NCI-H2107 (cell line): ENCODE measurements around the gene ZBTB44.
"Not testable (repeated sequence)": the region's sequence is repeated elsewhere in the genome, so short reads cannot be mapped to it uniquely, and the experiment has no call there.

Experiments
- DNase-seq: peaks from one replicate; lab custom pipeline; 2025; lab: John Stamatoyannopoulos, UW

The ZBTB44 gene

DNA sequence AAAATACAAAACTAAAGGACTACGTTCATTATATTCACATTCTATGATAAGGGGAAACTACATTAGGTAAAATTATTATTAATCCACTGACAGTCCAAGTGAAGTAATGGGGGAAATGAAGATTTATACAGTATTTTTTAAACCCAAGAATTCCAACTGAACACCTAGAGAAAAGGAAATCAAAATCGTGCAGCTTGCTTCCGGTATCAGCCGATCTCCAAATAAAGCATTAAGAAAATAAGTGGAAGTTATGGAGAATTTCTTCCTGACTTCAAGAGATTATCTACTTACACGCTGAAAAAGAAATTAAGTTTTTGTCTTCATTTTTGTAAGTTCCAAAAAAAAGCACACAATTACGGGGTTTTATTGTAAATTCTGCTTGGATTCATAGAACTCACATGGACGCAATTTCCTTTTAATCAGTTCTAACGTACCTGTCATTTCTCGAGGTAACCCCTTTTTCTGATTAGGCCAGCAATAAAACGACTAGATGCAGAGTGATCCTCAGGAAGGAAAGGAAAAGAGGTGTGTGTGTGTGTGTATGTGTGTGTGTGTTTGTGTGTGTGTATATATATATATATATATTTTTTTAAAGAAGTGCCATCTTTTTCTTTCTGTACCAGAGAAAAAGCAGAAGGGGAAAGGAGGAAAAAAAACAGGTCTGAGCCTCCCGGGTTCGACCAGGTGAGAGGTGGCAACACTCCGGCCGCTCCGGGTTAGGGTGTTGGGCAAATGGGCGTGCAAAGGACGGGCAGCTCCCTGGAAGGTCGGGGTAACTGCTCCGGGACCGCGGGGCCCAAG is 1.1 kb downstream of the ZBTB44 start:
- no peak for DNase-seq

DNA sequence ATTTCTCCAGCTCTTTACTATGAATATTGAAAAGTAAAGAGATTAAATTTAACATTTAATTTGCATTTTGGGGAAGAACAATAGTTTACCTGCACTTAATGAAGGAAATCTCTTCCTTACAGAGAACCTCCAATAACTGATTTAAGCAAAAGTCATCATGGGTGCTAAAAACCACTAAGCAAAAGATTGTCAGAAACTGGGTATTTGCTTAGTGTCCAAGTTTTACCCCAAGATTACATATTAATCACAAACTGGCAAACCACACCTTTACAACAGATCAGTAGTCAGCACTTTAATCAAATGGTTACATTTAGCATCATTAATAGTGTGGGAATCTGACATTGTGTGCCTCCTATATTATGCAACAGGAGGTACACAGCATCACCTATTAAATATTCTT is 2.7 kb downstream of the ZBTB44 start:
- DNase-seq: no peak

DNA sequence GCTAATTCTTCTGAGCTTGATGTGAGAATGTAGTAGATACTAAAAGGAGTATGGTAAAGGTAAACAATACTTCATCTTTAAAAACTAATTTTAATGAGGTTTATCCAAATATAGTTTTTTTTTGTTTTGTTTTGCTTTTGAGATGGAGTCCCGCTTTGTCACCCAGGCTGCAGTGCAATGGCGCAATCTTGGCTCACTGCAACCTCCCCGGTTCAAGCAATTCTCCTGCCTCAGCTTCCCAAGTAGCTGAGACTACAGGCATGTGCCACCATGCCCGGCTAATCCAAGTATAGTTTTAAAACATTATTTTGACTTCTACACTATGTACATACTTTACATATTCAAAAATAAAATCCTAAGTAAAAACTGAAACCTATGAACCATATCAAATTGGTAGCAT is 4.1 kb downstream of the ZBTB44 start:
- DNase-seq: no peak

DNA sequence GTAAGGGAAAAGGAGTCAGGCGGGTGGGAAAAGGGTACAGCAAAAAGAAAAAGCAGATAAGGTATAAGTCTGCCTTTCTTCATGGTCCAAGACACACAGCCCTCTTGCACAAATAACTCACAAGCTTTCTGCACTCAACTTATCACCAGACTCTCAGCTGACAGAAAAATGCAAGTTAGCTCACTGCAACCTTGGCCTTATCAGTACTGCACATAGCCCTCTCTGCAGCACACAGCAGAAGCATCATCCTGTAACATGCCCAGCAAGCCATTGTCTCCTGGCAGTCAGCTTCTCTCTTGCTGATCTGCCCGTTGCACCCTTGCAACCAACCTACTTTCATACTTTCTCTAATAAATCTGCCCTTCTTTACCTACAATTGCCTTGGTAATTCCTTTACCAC is 5.8 kb downstream of the ZBTB44 start:
- DNase-seq: no peak

DNA sequence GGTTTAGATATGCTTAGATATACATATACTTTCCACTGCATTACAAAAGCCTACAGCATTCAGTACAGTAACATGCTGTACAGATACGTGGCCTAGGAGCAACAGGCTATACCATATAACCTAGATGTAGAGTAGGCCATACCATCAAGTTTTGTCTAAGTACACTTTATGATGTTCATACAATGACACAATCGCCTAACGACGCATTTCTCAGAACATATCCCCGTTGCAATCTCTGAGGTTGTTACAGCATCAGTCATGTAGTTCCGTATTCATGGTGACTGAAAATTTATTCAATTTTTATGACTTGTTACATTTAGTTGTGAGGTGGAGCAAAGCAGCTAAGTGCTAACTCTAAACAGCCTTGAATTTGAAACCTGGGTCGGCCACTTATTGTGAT is 6.7 kb downstream of the ZBTB44 start:
- no peak for DNase-seq

DNA sequence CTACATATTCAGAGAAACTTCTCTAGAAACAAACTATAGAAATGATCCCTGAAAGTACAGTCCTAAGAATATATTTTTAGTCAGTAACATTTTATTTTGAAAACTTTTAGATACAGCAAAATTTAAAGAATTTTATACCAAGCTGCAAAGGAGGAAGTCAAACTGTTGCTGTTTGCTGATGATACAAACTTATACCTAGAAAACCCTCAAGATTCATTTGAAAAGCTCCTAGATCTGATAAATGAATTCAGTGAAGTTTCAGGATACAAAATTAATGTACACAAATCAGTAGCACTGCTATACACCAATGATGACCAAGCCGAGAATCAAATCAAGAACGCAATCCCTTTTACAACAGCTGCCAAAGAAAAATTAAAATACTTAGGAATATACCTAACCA is 10.1 kb downstream of the ZBTB44 start:
- no peak for DNase-seq

DNA sequence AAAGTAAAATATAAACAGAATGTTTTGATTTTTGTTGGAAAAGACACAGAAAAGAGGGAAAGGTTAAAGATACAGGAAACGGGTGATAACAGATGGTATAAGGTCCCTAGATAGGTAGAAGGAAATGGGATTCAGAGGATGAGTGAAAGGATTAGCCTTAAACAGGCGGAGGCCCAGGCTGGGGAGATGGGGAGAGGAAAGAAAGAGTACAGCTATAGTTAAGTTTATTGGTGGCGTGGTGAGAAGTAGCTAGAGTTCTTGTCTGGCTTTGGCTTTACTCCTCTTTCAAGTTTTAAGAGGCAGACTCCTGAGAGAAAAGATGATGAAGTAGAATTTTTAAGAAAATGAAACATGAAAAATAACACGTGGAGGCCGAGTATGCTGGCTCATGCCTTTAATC is 13.7 kb downstream of the ZBTB44 start:
- no peak for DNase-seq

DNA sequence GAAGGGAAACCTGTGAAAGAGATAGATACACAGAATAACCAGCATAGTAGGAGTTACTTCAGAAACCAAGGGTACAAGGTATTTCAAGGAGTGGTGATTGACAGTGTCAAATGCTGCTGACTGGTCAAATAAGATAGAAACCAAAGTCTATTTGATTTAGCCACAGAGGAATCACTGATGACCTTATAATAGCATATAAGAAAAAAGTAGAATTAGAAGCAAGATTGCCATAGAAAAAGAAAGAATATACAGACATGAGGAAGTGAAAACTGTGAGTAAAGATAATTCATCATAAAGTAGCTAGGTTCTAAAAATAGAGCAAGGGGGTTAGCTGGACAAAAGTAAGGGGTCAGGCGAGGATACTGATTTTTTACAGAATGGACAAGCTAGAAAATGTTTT is 14.2 kb downstream of the ZBTB44 start:
- DNase-seq: no peak

DNA sequence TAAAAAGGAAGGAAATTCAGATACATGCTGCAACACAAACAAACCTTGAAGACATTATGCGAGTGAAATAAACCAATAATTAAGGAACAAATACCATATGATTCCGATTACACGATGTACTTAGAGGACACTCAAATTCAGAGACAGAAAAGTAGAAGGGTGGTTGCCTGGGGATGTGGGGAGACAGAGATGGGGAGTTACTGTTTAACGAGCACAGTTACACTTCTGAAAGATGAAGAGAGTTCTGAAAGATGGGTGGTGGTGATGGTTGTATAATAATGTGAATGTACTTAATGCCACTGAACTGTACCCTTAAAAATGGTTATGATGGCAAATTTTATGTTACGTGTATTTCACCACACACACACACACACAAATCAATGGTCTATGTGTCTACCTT is 14.7 kb downstream of the ZBTB44 start:
- no peak for DNase-seq

DNA sequence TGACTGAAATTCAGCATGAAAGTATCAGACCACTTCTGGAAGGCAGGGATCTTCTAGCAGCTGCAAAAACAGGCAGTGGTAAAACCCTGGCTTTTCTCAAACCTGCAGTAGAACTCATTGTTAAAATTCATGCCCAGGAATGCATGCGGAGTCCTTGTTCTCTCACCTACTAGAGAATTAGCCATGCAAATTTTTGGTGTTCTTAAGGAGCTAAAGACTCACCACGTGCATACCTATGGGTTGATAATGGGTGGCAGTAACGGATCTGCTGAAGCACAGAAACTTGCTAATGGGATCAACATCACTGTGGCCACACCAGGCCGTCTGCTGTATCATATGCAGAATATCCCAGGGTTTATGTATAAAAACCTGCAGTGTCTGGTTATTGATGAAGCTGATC is 19.1 kb downstream of the ZBTB44 start:
- no peak for DNase-seq

DNA sequence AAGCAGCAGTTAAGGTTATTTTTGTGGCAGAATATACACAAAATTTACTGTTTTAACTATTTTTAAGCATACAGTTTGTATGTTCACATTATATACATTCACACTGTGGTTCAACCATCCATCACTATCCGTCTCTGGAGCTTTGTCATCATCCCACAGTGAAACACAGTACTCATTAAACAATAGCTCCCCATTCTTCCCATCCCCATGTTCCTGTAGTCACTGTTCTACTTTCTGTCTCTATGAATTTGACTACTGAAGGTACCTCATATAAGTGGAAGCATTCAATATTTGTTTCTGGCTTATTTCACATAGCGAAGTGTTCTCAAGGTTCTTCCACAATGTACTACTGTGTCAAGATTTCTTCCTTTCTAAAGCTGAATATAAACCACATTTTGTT is 32.6 kb downstream of the ZBTB44 start:
- no peak for DNase-seq

DNA sequence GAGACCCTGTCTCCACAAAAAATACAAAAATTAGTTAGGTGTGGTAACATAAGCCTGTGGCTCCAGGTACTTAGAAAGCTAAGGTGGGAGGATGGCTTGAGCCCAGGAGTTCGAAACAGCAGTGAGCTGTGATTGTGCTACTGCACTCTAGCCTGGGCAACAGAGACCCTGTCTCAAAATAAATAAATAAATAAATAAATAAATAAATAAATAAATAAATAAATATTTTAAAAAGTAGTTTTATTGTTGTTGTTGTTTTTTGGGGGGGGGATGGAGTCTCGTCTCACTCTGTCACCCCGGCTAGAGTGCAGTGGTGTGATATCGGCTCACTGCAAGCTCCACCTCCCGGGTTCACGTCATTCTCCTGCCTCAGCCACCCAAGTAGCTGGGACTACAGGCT is 33.4 kb downstream of the ZBTB44 start:
- not testable (repeated sequence) for DNase-seq

DNA sequence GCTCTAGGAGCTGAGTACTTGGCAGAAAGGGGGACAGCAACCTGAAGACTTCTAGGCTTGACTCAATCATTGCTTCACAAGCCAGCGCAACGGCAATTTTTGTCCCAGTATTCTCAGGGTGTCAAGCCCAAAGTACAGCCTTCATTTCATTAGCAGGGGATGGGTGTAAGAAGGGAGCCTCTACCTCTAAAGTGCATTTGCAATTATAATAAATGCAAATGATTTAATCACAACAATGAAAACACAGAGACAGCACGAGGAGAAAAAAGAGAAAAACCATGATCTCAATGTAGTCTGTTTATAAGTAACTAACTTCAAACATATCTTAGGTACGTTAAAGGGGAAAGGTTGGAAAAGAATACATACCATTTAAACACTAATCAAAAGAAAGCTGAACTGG is 34.7 kb downstream of the ZBTB44 start:
- no peak for DNase-seq

DNA sequence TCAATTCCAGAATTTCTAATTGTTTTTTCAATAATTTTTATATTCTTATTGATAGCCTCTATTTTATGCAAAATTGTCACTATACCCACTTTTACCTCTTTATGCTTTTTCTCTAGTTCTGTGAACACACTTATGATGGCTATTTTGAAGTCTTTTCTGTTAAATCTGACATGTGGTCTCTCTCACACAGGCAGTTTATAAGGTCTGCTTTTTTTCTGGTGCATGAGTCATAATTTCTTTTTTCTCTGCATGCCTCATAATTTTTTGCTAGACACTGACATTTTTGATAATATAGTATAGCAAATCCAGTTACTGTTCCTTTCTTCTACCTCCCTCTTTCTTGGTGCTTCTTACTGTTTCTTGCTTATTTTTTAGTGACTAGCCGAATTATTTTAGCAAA is 36.0 kb downstream of the ZBTB44 start:
- DNase-seq: no peak

DNA sequence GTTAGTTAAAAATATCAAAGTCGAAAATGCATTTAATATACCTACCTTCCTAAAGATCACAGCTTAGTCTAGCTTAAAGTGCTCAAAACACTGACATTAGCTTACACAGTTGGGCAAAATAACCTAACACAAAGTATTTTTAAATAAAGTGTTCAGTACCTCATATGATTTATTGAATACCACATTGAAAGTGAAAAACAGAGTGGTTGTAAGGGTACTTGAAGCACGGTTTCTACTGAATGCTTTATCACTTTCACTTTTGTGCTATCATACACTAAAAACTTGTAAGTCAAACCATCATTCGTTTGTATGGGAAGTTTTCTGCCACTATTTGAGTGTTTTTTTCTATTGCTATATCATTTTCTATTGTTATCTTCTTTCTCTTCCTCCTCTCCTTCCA is 36.6 kb downstream of the ZBTB44 start:
- DNase-seq: no peak

DNA sequence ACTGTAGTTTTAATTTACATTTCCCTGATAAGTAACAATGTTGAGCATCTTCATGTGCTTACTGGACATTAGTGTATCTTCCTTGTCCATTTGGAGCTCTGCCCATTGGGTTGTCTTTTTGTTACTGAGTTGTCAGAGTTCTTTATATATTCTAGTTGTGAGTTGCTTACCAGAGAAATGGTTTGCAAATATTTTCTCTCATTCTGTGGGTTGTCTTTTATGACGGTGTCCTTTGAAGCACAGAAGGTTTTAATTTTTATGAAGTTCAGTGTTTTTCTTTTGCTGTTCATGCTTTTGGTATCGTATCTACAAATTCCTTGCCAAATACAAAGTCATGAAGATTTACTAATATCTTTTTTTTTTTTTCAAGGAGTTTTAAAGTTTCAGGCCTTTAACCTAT is 42.4 kb downstream of the ZBTB44 start:
- DNase-seq: no peak

DNA sequence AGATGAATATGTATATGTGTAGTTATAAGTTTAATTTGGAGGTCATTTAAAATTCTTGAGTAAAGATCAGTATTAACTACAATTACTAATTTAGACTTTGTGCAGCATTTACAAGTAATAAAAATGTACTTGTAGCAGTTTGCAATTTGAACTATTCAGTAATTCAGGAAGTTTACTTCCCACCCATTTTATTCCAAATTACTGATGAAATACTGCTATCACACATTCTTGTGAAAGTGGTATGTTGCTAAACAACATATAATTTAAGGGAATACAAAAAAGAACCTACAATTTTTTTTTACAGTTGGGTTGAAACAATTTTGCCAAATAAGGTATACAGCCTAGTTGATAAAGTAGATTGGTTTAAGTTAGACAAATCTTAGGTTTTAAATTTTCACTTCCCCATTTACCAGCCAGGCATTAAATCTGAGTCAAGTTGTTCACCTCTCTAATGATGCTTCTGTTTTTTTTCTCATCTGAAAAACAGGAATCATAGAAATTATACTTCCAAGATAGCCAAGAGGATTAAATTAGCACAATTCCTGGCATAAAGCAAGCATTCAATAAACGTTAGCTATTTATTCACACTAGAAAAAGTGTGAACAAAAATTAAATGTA is 45.3 kb downstream of the ZBTB44 start:
- no peak for DNase-seq

DNA sequence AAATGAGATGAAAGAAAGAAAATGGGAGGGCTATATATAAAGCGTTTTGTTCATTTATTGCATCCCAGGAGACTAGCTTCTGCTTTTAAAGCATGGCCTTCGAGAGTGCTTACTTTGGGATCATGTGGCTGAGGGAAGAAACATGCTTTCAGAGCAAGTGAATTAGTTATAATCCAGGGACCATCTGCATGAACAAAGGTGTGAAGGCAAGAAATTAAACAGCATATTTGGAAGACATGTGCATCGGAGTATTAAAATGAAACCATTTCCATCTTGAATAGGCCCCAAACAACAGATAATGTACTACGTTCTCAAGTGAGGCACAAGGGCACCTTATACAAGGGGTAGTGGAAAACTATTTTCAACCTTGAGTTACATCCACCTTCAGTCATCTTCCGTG is 51.4 kb downstream of the ZBTB44 start:
- no peak for DNase-seq

DNA sequence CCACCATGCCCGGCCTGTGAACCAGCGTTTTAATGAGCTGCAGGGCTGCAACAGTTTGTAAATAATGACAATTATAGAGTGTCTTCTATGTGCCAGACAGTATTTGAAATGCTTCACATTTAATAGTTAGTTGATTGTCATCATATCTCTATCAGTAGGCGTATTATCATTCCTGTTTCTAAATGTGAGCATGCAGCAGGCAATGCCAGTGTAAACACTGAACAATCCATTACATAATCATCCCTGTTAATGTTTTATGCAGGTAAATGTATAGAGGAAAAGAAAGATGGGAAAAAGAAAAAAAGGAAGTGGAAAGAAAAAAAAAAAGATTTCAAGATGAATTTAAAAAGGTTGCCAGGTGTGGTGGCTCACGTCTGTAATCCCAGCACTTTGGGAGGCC is 52.3 kb downstream of the ZBTB44 start:
- no peak for DNase-seq

DNA sequence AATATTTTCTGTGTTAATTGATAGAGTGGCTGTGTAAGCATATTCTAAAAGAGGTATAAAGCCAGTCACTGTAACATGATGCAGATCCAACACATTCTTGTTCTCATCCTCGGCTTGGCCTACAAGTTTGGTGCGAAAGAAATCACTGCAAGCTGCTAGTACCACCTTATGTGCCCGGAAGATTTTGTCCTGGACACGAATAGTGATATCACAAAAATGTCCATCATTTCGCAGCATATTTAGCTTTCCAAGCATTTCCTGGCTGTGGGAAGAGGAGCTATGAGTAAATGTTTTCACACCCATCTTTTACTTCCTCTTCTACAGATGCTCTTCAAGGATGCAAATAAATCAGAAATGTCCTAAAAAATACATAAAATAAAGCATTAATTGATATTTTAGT is 53.1 kb downstream of the ZBTB44 start:
- no peak for DNase-seq

DNA sequence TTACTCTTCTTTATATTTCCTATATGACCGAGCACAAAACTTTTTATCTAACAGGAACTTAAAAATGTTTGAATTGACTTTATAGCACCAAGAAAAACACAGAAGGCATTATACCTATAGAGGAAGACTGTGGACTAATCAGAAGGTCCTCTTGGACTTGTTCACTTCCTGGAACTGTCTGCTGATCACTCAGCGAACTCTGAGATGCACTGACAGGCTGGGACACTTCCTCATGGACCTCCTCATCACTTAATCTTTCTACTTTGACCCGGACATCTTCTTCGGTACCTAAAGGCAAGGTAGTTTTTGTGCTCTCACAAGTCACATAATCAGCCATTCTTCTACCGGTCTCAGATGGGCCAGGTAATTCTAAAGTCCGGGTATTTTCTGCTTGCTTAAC is 54.0 kb downstream of the ZBTB44 start:
- DNase-seq: no peak

DNA sequence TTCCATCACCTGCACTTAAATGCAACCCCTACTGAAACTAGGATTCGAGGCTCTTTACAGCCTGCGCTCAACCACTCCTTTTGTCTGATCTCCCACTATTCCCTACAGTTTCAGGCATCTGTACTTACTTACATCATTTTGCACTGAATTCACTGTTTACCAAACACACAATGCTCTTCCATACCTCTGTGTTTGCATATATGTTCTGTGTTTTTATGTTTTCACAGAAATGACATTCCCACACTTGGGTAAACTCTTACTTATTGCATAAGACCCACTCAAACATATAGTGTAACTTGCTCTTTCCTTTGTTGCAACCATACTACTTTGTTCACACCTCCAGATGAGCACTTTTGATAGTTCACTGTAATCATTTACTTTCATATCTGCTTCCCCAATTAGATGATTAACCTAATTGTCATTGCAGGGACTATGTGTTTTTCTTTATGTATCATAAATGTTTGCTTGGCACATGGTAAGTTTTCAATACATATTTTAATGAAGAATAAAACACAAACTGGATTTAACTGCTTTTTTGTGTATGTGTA is 54.6 kb downstream of the ZBTB44 start:
- no peak for DNase-seq

DNA sequence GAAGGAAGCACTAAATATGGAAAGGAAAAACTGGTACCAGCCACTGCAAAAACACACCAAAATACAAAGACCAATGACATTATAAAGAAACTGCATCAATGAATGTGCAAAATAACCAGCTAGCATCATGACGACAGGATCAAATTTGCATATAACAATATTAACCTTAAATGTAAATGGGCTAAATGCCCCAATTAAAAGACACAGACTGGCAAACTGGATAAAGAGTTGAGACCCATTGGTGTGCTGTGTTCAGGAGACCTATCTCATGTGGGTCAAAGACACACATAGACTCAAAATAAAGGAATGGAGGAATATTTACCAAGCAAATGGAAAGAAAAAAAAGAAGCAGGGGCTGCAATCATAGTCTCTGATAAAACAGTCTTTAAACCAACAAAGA is 63.0 kb downstream of the ZBTB44 start:
- DNase-seq: not testable (repeated sequence)

DNA sequence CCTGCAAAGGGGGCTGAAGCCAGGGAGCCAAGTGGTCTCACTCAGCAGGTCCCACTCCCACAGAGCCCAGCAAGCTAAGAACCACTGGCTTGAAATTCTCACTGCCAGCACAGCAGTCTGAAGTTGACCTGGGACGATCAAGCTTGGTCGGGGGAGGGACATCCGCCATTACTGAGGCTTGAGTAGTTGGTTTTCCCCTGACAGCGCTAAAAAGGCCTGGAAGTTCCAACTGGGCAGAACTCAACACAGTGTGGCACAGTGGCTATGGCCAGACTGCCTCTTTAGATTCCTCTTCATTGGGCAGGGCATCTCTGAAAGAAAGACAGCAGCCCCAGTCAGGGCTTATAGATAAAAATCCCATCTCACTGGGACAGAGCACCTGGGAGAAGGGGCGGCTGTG is 64.8 kb downstream of the ZBTB44 start:
- DNase-seq: not testable (repeated sequence)
